ENCODE results near the gene SYT13. TPM values are rescaled to one million over a fixed set of nuclear protein-coding genes. Genes with fewer than 3 reads are reported as not detected.

Gene SYT13, protein sequence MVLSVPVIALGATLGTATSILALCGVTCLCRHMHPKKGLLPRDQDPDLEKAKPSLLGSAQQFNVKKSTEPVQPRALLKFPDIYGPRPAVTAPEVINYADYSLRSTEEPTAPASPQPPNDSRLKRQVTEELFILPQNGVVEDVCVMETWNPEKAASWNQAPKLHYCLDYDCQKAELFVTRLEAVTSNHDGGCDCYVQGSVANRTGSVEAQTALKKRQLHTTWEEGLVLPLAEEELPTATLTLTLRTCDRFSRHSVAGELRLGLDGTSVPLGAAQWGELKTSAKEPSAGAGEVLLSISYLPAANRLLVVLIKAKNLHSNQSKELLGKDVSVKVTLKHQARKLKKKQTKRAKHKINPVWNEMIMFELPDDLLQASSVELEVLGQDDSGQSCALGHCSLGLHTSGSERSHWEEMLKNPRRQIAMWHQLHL
- 154 TPM for total RNA-seq

DNA sequence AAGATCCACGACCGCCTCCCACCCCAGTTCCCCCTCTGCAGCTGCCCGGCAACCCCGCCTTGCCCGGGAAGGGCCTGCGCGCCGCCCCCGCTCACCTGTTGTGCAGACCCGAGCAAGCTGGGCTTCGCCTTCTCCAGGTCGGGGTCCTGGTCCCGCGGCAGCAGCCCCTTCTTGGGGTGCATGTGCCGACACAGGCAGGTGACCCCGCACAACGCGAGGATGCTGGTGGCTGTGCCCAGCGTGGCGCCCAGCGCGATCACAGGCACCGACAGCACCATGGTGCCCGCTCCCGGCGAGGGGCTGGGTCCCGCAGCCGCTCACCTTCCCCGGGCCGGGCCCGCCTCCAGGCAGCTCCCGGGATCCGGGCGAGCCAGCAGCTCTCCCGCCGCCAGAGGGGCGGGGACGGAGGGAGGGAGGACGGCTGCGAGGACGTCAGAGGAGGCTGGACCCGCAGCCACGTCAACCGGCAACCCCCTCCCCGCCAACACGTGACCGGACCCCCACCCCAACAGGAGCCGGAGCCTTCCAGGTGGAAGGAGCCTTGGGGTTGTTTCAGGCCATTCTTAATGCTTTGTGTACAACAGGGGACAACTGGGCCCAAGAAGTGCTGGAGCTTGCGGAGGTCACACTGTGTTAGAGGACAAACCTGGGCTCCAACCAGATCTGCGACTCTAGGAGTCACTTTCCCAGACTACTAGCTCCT is at the start of gene SYT13:
Gene SYT13 (minus strand): TSS at position 412 of the 703 bp plus-strand sequence. CDS start 134 bp downstream, at position 278.
- DNase-seq (ENCODE audit: low spot score): peak; percentile 72

GRCh38 chr11:45335434-45335833 is 49.3 kb upstream of the SYT13 start:
- no peak for DNase-seq (ENCODE audit: low spot score)

GRCh38 chr11:45334836-45335235 is 48.7 kb upstream of the SYT13 start:
- DNase-seq (ENCODE audit: low spot score): no peak

DNA sequence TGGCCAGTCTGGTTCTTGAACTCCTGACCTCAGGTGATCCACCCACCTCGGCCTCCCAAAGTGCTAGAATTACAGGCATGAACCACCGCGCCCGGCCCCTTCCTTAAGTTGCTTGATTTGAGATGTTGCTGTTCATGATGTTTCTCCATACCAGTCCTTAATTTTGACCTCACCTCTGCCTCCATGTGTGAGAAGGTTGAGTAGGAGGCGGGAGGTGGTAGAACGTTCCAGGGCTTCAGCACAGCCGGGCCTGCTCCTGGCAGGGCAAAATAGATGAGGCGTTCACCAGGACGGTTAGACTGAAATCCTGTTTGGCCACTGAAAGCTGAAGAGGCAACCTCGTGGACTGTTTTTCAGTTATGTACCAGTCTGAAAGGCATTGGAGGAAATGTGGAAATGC is 48.3 kb upstream of the SYT13 start:
- no peak for DNase-seq (ENCODE audit: low spot score)

DNA sequence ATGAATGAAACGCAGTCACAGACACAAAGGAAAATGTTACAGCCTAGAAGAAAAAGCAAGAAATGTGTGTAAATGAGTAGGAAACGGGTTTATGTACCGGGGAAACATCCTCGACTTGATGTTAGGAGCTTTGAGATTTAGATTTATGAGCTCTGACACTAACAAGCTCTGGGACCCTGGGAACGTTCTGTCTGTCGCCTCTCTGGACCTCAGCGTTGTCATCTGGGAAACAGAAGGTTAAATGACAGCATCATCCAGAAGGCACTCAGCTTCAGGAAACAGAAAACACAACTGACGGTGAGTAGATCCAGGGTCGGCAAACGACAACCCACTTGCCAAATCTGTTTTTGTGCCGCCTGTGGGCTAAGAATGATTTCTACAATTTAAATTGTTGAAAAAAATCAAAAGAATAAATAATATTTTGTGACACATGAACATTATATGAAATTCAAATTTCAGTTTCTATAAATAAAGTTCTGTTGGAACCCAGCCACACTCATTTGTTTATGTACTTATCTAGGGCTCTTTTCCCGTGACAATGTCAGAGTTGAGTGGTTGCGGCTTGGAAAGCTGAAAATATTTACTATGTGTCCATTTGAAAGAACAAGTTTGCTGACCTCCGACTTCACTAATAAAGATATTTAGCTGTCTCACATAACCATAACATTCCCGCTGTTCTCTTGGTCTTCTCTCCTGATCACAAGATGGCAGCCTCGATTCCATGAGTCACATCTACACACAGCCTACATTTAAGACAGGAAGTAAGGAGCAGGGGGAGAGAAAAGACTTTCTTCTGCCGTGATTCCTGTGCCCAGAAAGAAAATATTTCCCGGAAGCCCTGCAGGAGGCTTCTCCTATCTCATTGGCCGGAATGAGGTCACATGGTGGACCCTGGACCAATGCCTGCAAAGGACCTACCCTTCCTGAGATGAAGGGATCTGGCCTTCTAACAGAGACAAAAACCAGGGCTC is 47.1 kb upstream of the SYT13 start:
- DNase-seq (ENCODE audit: low spot score): no peak

GRCh38 chr11:45332276-45332934 is 46.3 kb upstream of the SYT13 start:
- no peak for DNase-seq (ENCODE audit: low spot score)

DNA sequence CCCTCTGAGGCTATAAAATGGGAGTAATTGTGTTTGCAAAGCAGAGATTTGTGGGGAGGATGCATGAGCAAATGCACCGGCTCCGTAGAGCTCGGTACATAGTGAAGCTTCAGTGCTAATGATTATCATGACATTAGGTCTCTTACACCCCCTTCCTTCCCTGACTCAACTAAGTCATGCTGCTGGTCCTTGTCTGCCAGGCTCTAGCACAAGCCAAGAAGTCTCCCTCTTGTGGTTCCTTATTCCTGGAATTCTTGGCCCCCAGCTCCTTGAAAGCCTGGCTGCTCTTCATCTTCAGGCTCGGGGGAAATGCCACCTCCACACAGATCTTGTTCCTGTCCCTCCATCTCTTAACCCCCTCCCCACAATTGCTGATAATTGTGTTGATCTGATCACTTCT is 45.7 kb upstream of the SYT13 start:
- no peak for DNase-seq (ENCODE audit: low spot score)

DNA sequence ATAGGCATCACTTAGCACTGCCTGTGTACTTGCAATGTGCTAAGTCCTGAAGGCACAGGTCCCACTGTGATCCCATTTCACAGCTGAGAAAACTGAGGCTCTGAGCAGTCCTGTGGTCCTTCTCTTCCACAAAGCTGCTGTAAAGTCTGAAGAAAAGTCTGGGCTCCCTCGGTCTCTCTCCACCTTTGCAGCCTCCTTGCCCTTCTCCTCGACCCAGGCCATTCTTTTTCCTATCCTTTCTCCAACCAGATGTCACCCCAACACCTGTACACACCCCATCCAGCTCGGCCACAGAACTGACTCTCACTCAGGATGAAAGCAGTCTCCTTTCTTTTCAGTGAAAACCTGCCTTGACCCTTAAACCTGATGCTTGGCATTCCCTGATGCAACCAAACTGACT is 42.6 kb upstream of the SYT13 start:
- no peak for DNase-seq (ENCODE audit: low spot score)

DNA sequence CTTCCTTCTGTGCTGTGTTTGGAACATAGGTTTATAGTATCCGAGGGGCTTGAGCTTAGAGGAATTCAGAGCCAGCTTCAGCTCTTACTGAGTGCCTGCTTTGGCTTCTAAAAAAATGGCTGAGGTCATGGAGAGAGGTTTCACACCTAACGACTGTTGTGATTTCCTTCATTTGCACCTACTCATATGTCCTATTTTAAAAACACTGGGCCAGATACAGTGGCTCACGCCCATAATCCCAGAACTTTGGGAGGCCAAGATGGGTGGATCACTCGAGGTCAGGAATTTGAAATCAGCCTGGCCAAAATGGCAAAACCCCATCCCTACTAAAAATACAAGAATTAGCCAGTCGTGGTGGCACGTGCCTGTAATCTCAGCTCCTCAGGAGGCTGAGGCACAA is 38.3 kb upstream of the SYT13 start:
- DNase-seq (ENCODE audit: low spot score): no peak

DNA sequence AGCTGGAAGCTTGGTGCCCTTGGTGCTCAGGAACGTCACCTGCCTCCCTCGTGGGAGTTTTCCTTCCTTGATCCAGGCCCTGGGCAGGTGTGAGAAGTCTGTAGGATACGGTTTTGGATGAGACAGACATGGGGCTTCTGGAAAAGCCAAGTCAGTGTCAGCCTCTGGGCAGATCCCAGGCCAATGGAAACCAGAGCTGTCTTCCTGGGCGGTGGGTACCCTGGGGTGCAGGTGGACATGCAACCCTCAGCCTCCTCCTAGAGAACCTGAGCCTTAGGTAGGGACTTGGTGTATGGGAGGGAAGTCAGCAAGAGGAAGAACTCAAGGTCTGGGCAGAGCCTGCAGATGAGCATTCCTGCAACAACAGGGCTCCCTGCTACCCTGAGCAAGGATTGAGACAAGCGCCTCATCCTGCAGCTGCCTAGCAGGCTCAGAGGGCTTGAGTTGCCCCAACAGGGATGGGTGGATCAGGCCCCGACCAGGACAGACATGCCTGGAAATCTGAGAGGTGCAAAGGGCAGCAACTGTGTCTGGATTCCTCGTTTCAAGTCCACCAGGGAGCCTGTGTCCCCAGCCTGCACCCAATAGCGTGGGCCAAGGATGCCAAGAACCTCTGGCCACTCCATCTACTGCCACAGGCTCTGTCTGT is 37.6 kb upstream of the SYT13 start:
- no peak for DNase-seq (ENCODE audit: low spot score)

- no peak for DNase-seq (ENCODE audit: low spot score)
These were observed 36.9 kb upstream of the SYT13 start for GRCh38 chr11:45322891-45323600.

GRCh38 chr11:45322111-45322705 is 36.1 kb upstream of the SYT13 start:
- DNase-seq (ENCODE audit: low spot score): no peak

GRCh38 chr11:45321669-45322068 is 35.5 kb upstream of the SYT13 start:
- DNase-seq (ENCODE audit: low spot score): no peak

- DNase-seq (ENCODE audit: low spot score): no peak
These were observed 35.0 kb upstream of the SYT13 start for GRCh38 chr11:45321031-45321595.

DNA sequence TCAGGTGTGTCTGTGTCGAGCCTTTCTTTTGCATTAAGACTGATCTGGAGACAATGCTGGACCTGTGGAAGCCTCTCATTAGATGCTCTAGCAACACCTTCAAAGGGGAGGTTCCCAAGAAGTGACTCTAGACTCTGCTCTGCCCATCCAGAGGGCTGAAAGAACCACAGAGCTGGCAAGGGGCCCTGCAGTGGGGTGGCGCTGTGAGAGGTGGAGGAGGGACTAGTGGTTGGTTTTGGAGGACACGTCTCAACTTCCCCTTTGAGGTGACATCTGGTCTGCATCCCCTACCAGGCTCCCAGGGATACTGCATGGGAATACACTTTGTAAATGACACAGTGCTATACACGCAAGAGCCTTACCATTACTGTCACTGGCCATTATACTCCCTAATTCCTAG is 34.2 kb upstream of the SYT13 start:
- no peak for DNase-seq (ENCODE audit: low spot score)

DNA sequence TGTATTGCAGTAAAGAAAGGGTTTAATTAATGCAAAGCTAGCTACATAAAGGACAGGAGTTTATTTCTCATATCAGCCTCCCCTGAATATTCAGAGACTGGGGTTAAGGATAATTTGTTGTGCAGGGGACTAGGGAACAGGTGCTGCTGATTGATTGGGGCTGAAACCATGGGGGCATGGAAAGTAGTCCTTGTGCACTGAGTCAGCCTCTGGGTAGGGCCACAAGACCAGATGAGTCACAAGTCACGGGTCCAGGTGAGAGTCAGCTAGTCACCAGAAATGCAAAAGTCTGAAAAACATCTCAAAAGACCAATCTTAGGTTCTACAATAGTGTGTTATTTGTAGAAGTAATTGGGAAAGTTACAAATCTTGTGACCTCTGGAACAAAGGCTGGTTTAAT is 32.9 kb upstream of the SYT13 start:
- no peak for DNase-seq (ENCODE audit: low spot score)

GRCh38 chr11:45318516-45318915 is 32.4 kb upstream of the SYT13 start:
- no peak for DNase-seq (ENCODE audit: low spot score)

- no peak for DNase-seq (ENCODE audit: low spot score)
These were observed 30.1 kb upstream of the SYT13 start for GRCh38 chr11:45316258-45316657.

DNA sequence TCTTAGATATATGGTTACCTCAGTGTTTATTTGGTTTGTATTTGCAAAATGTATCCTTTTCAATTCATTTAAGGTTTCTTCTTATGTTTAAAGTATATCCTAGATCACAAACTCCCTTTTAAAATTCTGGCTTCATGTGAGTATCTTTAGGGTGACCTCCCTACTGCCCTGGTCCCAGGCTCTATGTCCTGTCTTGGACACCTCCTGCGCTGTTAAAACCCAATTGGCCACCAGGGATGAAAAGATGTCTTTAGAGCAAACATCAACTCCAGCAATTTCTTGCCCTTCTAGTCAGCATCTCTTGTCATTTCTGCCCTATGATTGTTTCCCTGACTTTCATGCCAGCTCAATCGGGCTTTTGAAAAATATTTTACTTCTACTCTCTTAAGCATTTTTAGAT is 28.8 kb upstream of the SYT13 start:
- DNase-seq (ENCODE audit: low spot score): no peak

Measured in mucosa of gallbladder (tissue), 1 donor.